Measurements from ENCODE around the gene CRYZ. TPM values are rescaled to one million over a fixed set of nuclear protein-coding genes. Genes with fewer than 3 reads are reported as not detected.
A peak's percentile ranks its signal among the peaks of the same experiment; 100 is the strongest.

CRYZ gene
- total and polyA plus RNA-seq, 10 of the 15 experiments (the other 5 are each of a cell fraction or from before 2014, with no cell fraction given): 53.4 to 194 (median 79.8) TPM

DNA sequence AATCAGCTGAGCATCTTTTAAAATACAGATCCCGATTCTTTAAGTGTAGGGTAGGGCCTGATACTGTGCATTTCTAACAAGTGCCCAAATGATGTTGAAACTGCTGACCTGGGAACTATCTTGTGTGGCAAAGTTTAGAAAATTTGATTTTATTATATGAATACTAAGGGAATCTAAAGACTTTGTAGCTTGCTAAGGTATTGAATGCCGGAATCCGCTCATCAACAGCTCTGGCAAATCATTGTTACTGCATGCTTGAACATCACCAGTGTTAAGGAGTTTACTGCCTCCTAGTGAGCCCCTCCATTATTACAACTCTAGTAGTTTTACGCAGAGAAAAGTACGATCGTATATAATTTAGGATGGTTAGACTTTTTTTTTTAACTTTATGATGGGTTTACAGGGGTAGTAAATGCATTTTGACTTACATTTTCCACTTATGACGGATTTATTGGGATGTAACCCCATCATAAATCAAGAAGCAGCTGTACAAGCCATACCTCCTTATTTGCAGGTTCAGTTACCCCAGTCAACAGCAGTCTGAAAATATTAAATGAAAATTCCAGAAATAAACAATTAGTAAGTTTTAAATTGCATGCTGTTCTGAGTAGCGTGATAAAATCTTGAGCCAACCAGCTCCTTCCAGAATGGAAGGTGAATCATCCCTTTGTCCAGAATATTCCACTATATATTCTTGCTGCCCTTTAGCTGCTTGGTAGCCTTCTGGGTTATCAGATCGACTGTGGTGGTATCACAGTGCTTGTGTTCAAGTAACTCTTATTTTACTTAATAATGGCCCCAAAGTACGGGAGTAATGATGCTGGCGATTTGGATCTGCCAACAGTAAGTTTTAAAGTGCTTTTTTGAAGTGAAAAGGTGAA, 994 bp upstream of the CRYZ start (continued):
- TF ChIP-seq RB1 (IDR thresholded peaks at IDR 0.05; ENCODE audit: borderline replicate concordance) (no peak), MEF2B (IDR thresholded peaks at IDR 0.05; ENCODE audit: partially characterized antibody, poor library complexity, severe bottlenecking) (no peak), TCF12 (IDR thresholded peaks at IDR 0.05; ENCODE audit: low read depth, low read length) (no peak), BCL3 (IDR thresholded peaks at IDR 0.05; ENCODE audit: borderline replicate concordance, insufficient read depth, low read depth, low read length, poor library complexity, severe bottlenecking) (no peak), IKZF1 (conservative IDR thresholded peaks at IDR 0.05) (no peak), KDM1A (IDR thresholded peaks at IDR 0.05; ENCODE audit: borderline replicate concordance) (no peak), ZNF24 (IDR thresholded peaks at IDR 0.05) (no peak), CTCF (IDR thresholded peaks at IDR 0.05 in 2 of 3, conservative IDR thresholded peaks at IDR 0.05 in 1 of 3; ENCODE audit: control insufficient read depth in 2 of 3, extremely low read depth in 1 of 3, insufficient read depth in 1 of 3, low read depth in 3 of 3, low read length in 3 of 3) (peak; percentile 74 to 89 (median 86)), PRDM15 (CRISPR knock-in tag; IDR thresholded peaks at IDR 0.05) (no peak), SIN3A (IDR thresholded peaks at IDR 0.05; ENCODE audit: low read depth, low read length) (no peak), CEBPB (IDR thresholded peaks at IDR 0.05; ENCODE audit: borderline replicate concordance in 1 of 2, low read depth in 2 of 2, low read length in 2 of 2) (no peak), NFYB (IDR thresholded peaks at IDR 0.05; ENCODE audit: insufficient read depth, low read depth, low read length) (no peak), MYB (IDR thresholded peaks at IDR 0.05; ENCODE audit: borderline replicate concordance, low read depth, low read length) (no peak), NFIC (IDR thresholded peaks at IDR 0.05; ENCODE audit: low read depth, low read length) (no peak), ZNF592 (IDR thresholded peaks at IDR 0.05) (no peak), YY1 (IDR thresholded peaks at IDR 0.05; ENCODE audit: low read depth, low read length) (no peak), JUNB (IDR thresholded peaks at IDR 0.05) (no peak)

Data from GM12878 (cell line).